ENCODE data around the gene STAT4. TPM values are rescaled to one million over a fixed set of nuclear protein-coding genes. Genes with fewer than 3 reads are reported as not detected.

STAT4 gene
- total RNA-seq, 2 experiments from 2014 or later = 80.6 to 81.0 TPM

GRCh38 chr2:191063584-191063983, 87.2 kb downstream of the STAT4 start:
- H3K4me3 Mint-ChIP-seq = peak overlapping the region; percentile 57
- H3K36me3 Mint-ChIP-seq = peaks cover 63% of the 10 kb centered on the region
- peak overlapping the region; percentile 77 for H3K27ac Mint-ChIP-seq
- DNase-seq = no peak
- no peaks in the 10 kb centered on the region for H3K27me3 Mint-ChIP-seq
- no peaks in the 10 kb centered on the region for H3K9me3 Mint-ChIP-seq
- peaks cover 71% of the 10 kb centered on the region for H3K4me1 Mint-ChIP-seq

- Mint-ChIP-seq H3K36me3 (peaks cover 64% of the 10 kb centered on the region), H3K27ac (peak overlapping the region; percentile 83), H3K4me1 (peaks cover 63% of the 10 kb centered on the region), H3K9me3 (no peaks in the 10 kb centered on the region), H3K27me3 (no peaks in the 10 kb centered on the region), H3K4me3 (peak overlapping the region; percentile 18)
- no peak for DNase-seq
Observed at GRCh38 chr2:191061381-191061980, 89.3 kb downstream of the STAT4 start.

GRCh38 chr2:191059308-191059707, 91.5 kb downstream of the STAT4 start:
- H3K27ac Mint-ChIP-seq = peak overlapping the region; percentile 2
- H3K4me1 Mint-ChIP-seq = peaks cover 65% of the 10 kb centered on the region
- no peaks in the 10 kb centered on the region for H3K27me3 Mint-ChIP-seq
- H3K9me3 Mint-ChIP-seq = no peaks in the 10 kb centered on the region
- H3K36me3 Mint-ChIP-seq = peaks cover 63% of the 10 kb centered on the region
- no peak for DNase-seq
- no peak overlapping the region for H3K4me3 Mint-ChIP-seq

GRCh38 chr2:191056228-191056627, 94.6 kb downstream of the STAT4 start:
- H3K27me3 Mint-ChIP-seq = no peaks in the 10 kb centered on the region
- H3K4me1 Mint-ChIP-seq = peaks cover 39% of the 10 kb centered on the region
- no peak overlapping the region for H3K4me3 Mint-ChIP-seq
- H3K9me3 Mint-ChIP-seq = no peaks in the 10 kb centered on the region
- DNase-seq = no peak
- peak overlapping the region; percentile 54 for H3K27ac Mint-ChIP-seq
- H3K36me3 Mint-ChIP-seq = peaks cover 38% of the 10 kb centered on the region

- no peaks in the 10 kb centered on the region for H3K9me3 Mint-ChIP-seq
- H3K27ac Mint-ChIP-seq = no peak overlapping the region
- H3K27me3 Mint-ChIP-seq = no peaks in the 10 kb centered on the region
- peaks cover 22% of the 10 kb centered on the region for H3K4me1 Mint-ChIP-seq
- DNase-seq = no peak
- peaks cover 21% of the 10 kb centered on the region for H3K36me3 Mint-ChIP-seq
- no peak overlapping the region for H3K4me3 Mint-ChIP-seq
Observed at GRCh38 chr2:191053256-191053655, 97.5 kb downstream of the STAT4 start.

GRCh38 chr2:191051825-191052778, 98.7 kb downstream of the STAT4 start:
- no peak for DNase-seq
- Mint-ChIP-seq H3K9me3 (no peaks in the 10 kb centered on the region), H3K36me3 (peaks cover 15% of the 10 kb centered on the region), H3K4me3 (no peak overlapping the region), H3K27me3 (no peaks in the 10 kb centered on the region), H3K27ac (no peak overlapping the region), H3K4me1 (peaks cover 15% of the 10 kb centered on the region)

- no peak for DNase-seq
- H3K36me3 Mint-ChIP-seq = peaks cover 11% of the 10 kb centered on the region
- H3K4me3 Mint-ChIP-seq = no peak overlapping the region
- H3K27ac Mint-ChIP-seq = no peak overlapping the region
- no peaks in the 10 kb centered on the region for H3K9me3 Mint-ChIP-seq
- H3K27me3 Mint-ChIP-seq = no peaks in the 10 kb centered on the region
- H3K4me1 Mint-ChIP-seq = peaks cover 12% of the 10 kb centered on the region
Observed at GRCh38 chr2:191051177-191051576, 99.6 kb downstream of the STAT4 start.

- no peak overlapping the region for H3K27ac Mint-ChIP-seq
Observed at GRCh38 chr2:191050640-191050987, 100.2 kb downstream of the STAT4 start.

GRCh38 chr2:191049728-191050639, 100.8 kb downstream of the STAT4 start:
- H3K27ac Mint-ChIP-seq = no peak overlapping the region
- no peaks in the 10 kb centered on the region for H3K9me3 Mint-ChIP-seq
- H3K4me3 Mint-ChIP-seq = no peak overlapping the region
- H3K27me3 Mint-ChIP-seq = no peaks in the 10 kb centered on the region
- H3K4me1 Mint-ChIP-seq = peaks cover 8% of the 10 kb centered on the region
- H3K36me3 Mint-ChIP-seq = peaks cover 15% of the 10 kb centered on the region
- DNase-seq = no peak

More at GRCh38 chr2:191050640-191050987, 100.2 kb downstream of the STAT4 start:
- peaks cover 11% of the 10 kb centered on the region for H3K36me3 Mint-ChIP-seq
- peaks cover 8% of the 10 kb centered on the region for H3K4me1 Mint-ChIP-seq
- no peak overlapping the region for H3K4me3 Mint-ChIP-seq
- no peaks in the 10 kb centered on the region for H3K27me3 Mint-ChIP-seq
- DNase-seq = no peak
- no peaks in the 10 kb centered on the region for H3K9me3 Mint-ChIP-seq

- peaks cover 23% of the 10 kb centered on the region for H3K36me3 Mint-ChIP-seq
- H3K27me3 Mint-ChIP-seq = no peaks in the 10 kb centered on the region
Observed at GRCh38 chr2:191048073-191048472, 102.7 kb downstream of the STAT4 start.

GRCh38 chr2:191045141-191045540, 105.7 kb downstream of the STAT4 start:
- no peaks in the 10 kb centered on the region for H3K27me3 Mint-ChIP-seq
- no peak overlapping the region for H3K4me3 Mint-ChIP-seq
- H3K27ac Mint-ChIP-seq = no peak overlapping the region
- peaks cover 24% of the 10 kb centered on the region for H3K36me3 Mint-ChIP-seq
- no peak for DNase-seq
- peaks cover 5% of the 10 kb centered on the region for H3K9me3 Mint-ChIP-seq
- H3K4me1 Mint-ChIP-seq = peaks cover 8% of the 10 kb centered on the region

More at GRCh38 chr2:191048073-191048472, 102.7 kb downstream of the STAT4 start:
- H3K27ac Mint-ChIP-seq = no peak overlapping the region
- H3K9me3 Mint-ChIP-seq = peaks cover 5% of the 10 kb centered on the region
- H3K4me1 Mint-ChIP-seq = peaks cover 2% of the 10 kb centered on the region
- no peak overlapping the region for H3K4me3 Mint-ChIP-seq
- DNase-seq = no peak

- Mint-ChIP-seq H3K4me1 (peaks cover 23% of the 10 kb centered on the region), H3K4me3 (no peak overlapping the region), H3K27me3 (no peaks in the 10 kb centered on the region), H3K27ac (no peak overlapping the region), H3K9me3 (peaks cover 5% of the 10 kb centered on the region), H3K36me3 (peaks cover 35% of the 10 kb centered on the region)
- DNase-seq = no peak
Observed at GRCh38 chr2:191043438-191043837, 107.4 kb downstream of the STAT4 start.

GRCh38 chr2:191041418-191042161, 109.2 kb downstream of the STAT4 start:
- H3K27ac Mint-ChIP-seq = peak overlapping the region; percentile 42
- peaks cover 5% of the 10 kb centered on the region for H3K9me3 Mint-ChIP-seq
- no peak overlapping the region for H3K4me3 Mint-ChIP-seq
- H3K27me3 Mint-ChIP-seq = no peaks in the 10 kb centered on the region
- no peak for DNase-seq
- peaks cover 43% of the 10 kb centered on the region for H3K36me3 Mint-ChIP-seq
- peaks cover 30% of the 10 kb centered on the region for H3K4me1 Mint-ChIP-seq

GRCh38 chr2:191039616-191040015, 111.2 kb downstream of the STAT4 start:
- Mint-ChIP-seq H3K9me3 (peaks cover 5% of the 10 kb centered on the region), H3K27me3 (no peaks in the 10 kb centered on the region), H3K4me3 (no peak overlapping the region), H3K4me1 (peaks cover 27% of the 10 kb centered on the region), H3K27ac (no peak overlapping the region), H3K36me3 (peaks cover 38% of the 10 kb centered on the region)
- no peak for DNase-seq
